22Rv1 (cell line): ENCODE results near the gene ITPR1.
"Not testable (repeated sequence)": the region's sequence is repeated elsewhere in the genome, so short reads cannot be mapped to it uniquely, and the experiment has no call there.

Source experiments
- H3K27ac ChIP-seq: fragments of 450-650 bp; 2 replicates; pipeline ENCODE4 v1.5.1; 2017
- CTCF ChIP-seq: fragments of 450-650 bp; IDR thresholded peaks from 2 replicates; pipeline ENCODE4 v1.5.1; 2017; ENCODE audit warnings: mild to moderate bottlenecking
- ZFX ChIP-seq: fragments of 450-650 bp; IDR thresholded peaks from 2 replicates; pipeline ENCODE4 v1.6.1; 2017; ENCODE audit warnings: antibody characterized with exemption, borderline replicate concordance

ITPR1 gene

GRCh38 chr3:4493014-4493940 is at the start of gene ITPR1:
Gene ITPR1, plus strand, starts transcription at chr3:4493348. Its CDS starts 23,144 bp downstream, at chr3:4516492.
- 0 out of 2 replicates have a peak within 1 kb of the TSS, but pooled peaks have one; percentile 31 for H3K27ac ChIP-seq
- TF ChIP-seq CTCF (no peak), ZFX (no peak)

- TF ChIP-seq ZFX (no peak), CTCF (no peak)
- H3K27ac ChIP-seq: no peak overlapping the region
These were observed 45.7 kb upstream of the ITPR1 start for GRCh38 chr3:4447295-4447999.

- H3K27ac ChIP-seq: no peak overlapping the region
- no peak for TF ChIP-seq ZFX
- no peak for TF ChIP-seq CTCF
These were observed 45.0 kb upstream of the ITPR1 start for GRCh38 chr3:4448187-4448586.

- TF ChIP-seq CTCF (no peak), ZFX (no peak)
- no peak overlapping the region for H3K27ac ChIP-seq
These were observed 43.9 kb upstream of the ITPR1 start for GRCh38 chr3:4449043-4449805.

- H3K27ac ChIP-seq: no peak overlapping the region
These were observed 39.0 kb upstream of the ITPR1 start for GRCh38 chr3:4454142-4454541.

GRCh38 chr3:4456780-4457179 is 36.4 kb upstream of the ITPR1 start:
- H3K27ac ChIP-seq: not testable (repeated sequence)

More at GRCh38 chr3:4454142-4454541, 39.0 kb upstream of the ITPR1 start:
- no peak for TF ChIP-seq ZFX
- TF ChIP-seq CTCF: no peak

GRCh38 chr3:4458961-4459360 is 34.2 kb upstream of the ITPR1 start:
- no peak overlapping the region for H3K27ac ChIP-seq
- TF ChIP-seq ZFX: no peak
- no peak for TF ChIP-seq CTCF
